Activated naive CD8-positive, alpha-beta T cell treated with anti-CD3 and anti-CD28 coated beads, Interleukin-2, amount 50 U/mL, for 16 hours (primary cell): ENCODE data around the gene MRPL38.
"Not testable (repeated sequence)": the region's sequence is repeated elsewhere in the genome, so short reads cannot be mapped to it uniquely, and the experiment has no call there.

ENCODE experiments used
- DNase-seq: peaks from one replicate; pipeline ENCODE4 v3.0.0-alpha.2; 2020; ENCODE audit warnings: low read depth, low spot score

MRPL38 gene

GRCh38 chr17:75854101-75854748 lies 50.5 kb downstream of the MRPL38 start:
- no peak for DNase-seq

DNA sequence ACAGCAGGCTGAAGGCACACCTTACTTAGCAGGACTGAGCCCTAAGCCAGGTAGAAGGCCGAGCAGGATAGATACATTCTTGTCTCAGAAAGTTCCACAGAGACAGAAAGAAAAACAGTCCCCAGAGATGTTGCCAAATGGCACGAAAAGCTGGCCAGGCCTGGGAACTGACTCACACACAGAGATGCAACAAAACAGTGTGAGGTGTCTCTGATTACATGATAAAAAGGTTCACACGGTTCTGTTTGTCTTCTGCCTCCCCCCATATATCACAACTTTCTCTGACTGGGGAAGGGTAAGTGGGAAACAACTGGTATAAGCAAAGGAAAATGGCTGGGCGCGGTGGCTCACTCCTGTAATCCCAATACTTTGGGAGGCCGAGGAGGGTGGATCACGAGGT lies 51.3 kb downstream of the MRPL38 start:
- no peak for DNase-seq

- not testable (repeated sequence) for DNase-seq
Measured at GRCh38 chr17:75851693-75851991, 53.0 kb downstream of the MRPL38 start.

DNA sequence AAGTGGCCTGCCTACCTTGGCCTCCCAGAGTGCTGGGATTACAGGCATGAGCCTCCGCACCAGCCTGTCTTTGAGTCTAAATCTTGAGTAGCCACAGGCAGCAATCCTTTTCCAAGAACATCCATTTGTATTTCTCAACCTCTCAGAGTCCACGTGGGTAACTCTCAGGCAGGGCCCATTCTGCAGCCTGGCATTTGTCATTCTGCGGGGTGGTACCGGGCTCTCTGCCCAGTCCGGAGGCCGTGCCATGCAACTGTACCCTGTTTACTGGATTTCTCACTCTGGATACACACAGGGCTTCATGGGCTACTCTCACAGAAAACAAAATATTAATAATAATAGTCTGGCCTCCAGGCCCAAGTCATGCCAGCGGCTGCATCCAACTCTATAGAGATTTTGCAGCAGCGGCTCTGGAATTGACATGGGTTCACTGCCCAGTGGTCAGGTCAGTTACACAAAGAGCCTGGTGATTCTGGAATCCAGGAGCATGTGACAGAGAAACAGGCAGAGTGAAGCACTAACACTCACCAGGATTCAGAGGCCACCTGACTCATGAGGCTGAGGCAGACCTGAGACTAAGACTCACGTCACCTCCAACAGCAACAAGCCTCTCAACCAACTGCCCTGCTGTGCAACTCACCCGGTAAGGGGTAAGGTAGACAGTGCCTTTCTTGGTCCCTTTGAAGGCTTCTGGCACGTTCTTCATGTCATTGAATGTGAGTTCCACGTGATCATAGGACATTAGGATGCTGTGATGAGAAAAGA lies 53.6 kb downstream of the MRPL38 start:
- no peak for DNase-seq

- no peak for DNase-seq
Measured at GRCh38 chr17:75849724-75850123, 55.0 kb downstream of the MRPL38 start.

DNA sequence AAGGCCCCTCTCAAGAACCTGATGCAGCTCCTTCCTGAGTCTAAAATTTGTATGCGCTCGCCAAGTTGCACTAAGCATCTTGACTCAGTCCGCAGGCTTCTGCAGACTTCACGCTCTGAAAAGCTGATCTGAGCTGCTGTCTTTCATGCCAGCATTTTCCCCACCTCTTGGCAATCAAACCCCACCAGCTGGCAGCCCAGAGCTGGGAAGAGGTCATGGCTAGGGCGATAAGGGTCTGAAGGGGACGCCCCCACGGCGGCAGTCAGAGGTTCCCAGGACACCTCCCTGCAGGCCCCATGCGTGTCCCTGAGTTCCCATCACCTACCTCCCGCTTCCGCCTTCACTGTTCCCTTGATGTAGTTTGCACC lies 55.4 kb downstream of the MRPL38 start:
- no peak for DNase-seq
